ENCODE measurements around the gene KDM2A. TPM values are rescaled to one million over a fixed set of nuclear protein-coding genes. Genes with fewer than 3 reads are reported as not detected.
"Not testable (repeated sequence)": the region's sequence is repeated elsewhere in the genome, so short reads cannot be mapped to it uniquely, and the experiment has no call there.

Gene KDM2A
- total RNA-seq, 1 donor from 2014 or later = 92.8 TPM

GRCh38 chr11:67204822-67205221, 85.8 kb downstream of the KDM2A start:
- intact Hi-C loops (cut with DNase I) = no loop called here
- ATAC-seq = no peak
- no peak for DNase-seq (ENCODE audit: low spot score)

- intact Hi-C loops (cut with DNase I); ATAC-seq; DNase-seq (ENCODE audit: low spot score): not testable (repeated sequence)
Measured at GRCh38 chr11:67209222-67209621, 90.2 kb downstream of the KDM2A start.

- no peak for ATAC-seq
- no peak for DNase-seq (ENCODE audit: low spot score)
- intact Hi-C loops (cut with DNase I) = no loop called here
Measured at GRCh38 chr11:67211656-67212436, 92.8 kb downstream of the KDM2A start.

GRCh38 chr11:67213178-67213621, 94.1 kb downstream of the KDM2A start:
- intact Hi-C loops (cut with DNase I) = no loop called here
- ATAC-seq = no peak

GRCh38 chr11:67227726-67228125, 108.7 kb downstream of the KDM2A start:
- no peak for ATAC-seq
- intact Hi-C loops (cut with DNase I) = no loop called here
- no peak for DNase-seq (ENCODE audit: low spot score)

More at GRCh38 chr11:67213178-67213621, 94.1 kb downstream of the KDM2A start:
- DNase-seq (ENCODE audit: low spot score) = no peak

- ATAC-seq = no peak
- intact Hi-C loops (cut with DNase I) = no loop called here
- no peak for DNase-seq (ENCODE audit: low spot score)
Measured at GRCh38 chr11:67230406-67230805, 111.3 kb downstream of the KDM2A start.

GRCh38 chr11:67230886-67231285, 111.8 kb downstream of the KDM2A start:
- intact Hi-C loops (cut with DNase I) = no loop called here
- ATAC-seq = no peak
- DNase-seq (ENCODE audit: low spot score) = no peak

GRCh38 chr11:67233584-67234190, 114.6 kb downstream of the KDM2A start:
- intact Hi-C loops (cut with DNase I) = no loop called here
- DNase-seq (ENCODE audit: low spot score) = no peak
- no peak for ATAC-seq

- ATAC-seq; DNase-seq (ENCODE audit: low spot score); intact Hi-C loops (cut with DNase I): not testable (repeated sequence)
Measured at GRCh38 chr11:67234571-67234970, 115.5 kb downstream of the KDM2A start.

GRCh38 chr11:67237574-67237973, 118.5 kb downstream of the KDM2A start:
- intact Hi-C loops (cut with DNase I) = no loop called here
- DNase-seq (ENCODE audit: low spot score) = no peak
- no peak for ATAC-seq

GRCh38 chr11:67238894-67239782, 120.1 kb downstream of the KDM2A start:
- intact Hi-C loops (cut with DNase I) = no loop called here
- ATAC-seq = peak; percentile 3
- DNase-seq (ENCODE audit: low spot score) = no peak

- peak; percentile 95 for DNase-seq (ENCODE audit: low spot score)
- ATAC-seq = peak; percentile 99
- intact Hi-C loops (cut with DNase I) = no loop called here
Measured at GRCh38 chr11:67239783-67240575, 120.9 kb downstream of the KDM2A start.

GRCh38 chr11:67240576-67241389, 121.7 kb downstream of the KDM2A start:
- ATAC-seq (peak; percentile 60), DNase-seq (ENCODE audit: low spot score) (peak; percentile 80)
- intact Hi-C loops (cut with DNase I) = no loop called here

GRCh38 chr11:67242548-67242947, 123.5 kb downstream of the KDM2A start:
- DNase-seq (ENCODE audit: low spot score) (no peak), ATAC-seq (no peak)
- intact Hi-C loops (cut with DNase I) = no loop called here

- no peak for ATAC-seq
- intact Hi-C loops (cut with DNase I) = no loop called here
Measured at GRCh38 chr11:67243051-67243450, 124.0 kb downstream of the KDM2A start.

GRCh38 chr11:67245046-67245445, 126.0 kb downstream of the KDM2A start:
- DNase-seq (ENCODE audit: low spot score) = no peak
- intact Hi-C loops (cut with DNase I) = no loop called here
- ATAC-seq = no peak

More at GRCh38 chr11:67243051-67243450, 124.0 kb downstream of the KDM2A start:
- DNase-seq (ENCODE audit: low spot score) = no peak

GRCh38 chr11:67247946-67248550, 129.0 kb downstream of the KDM2A start:
- intact Hi-C loops (cut with DNase I) = no loop called here
- DNase-seq (ENCODE audit: low spot score) (no peak), ATAC-seq (no peak)
